Tibial nerve (tissue), 3 donors: ENCODE data around the gene VWA8.

Experiments used
- EP300 ChIP-seq, 2 donors: sonication (generic); formaldehyde crosslinking; IDR thresholded peaks; one replicate each; pipeline ENCODE4 v1.6.1; 2017; ENCODE audit warnings: antibody characterized with exemption in 2 of 2, mild to moderate bottlenecking in 1 of 2
- POLR2A ChIP-seq, 2 donors: fragments of 450-650 bp; IDR thresholded peaks; one replicate each; pipeline ENCODE4 v1.6.1; 2017; ENCODE audit warnings: antibody characterized with exemption in 2 of 2, mild to moderate bottlenecking in 2 of 2, moderate library complexity in 2 of 2

DNA sequence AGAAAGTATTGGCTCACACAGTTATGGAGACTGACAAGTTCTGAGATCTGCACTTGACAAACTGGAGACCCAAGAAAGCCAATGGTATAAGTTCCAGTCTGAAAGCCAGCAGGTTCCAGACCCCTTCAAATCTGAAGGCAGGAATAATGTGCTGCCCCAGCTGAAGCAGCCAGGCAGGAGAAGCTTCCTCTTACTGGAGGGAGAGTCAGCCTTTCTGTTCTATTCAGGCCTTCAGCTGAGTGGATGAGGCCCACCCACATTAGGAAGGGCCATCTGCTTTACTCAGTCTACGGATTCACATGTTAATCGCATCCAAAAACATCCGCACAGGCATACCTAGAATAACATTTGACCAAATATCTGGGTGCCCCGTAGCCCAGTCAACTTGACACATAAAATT is 8.2 kb upstream of the VWA8 start:
- TF ChIP-seq POLR2A (IDR thresholded peaks at IDR 0.05) (no peak), EP300 (IDR thresholded peaks at IDR 0.05) (no peak)
